Measurements from ENCODE around the gene SYT3.

SYT3 gene, protein sequence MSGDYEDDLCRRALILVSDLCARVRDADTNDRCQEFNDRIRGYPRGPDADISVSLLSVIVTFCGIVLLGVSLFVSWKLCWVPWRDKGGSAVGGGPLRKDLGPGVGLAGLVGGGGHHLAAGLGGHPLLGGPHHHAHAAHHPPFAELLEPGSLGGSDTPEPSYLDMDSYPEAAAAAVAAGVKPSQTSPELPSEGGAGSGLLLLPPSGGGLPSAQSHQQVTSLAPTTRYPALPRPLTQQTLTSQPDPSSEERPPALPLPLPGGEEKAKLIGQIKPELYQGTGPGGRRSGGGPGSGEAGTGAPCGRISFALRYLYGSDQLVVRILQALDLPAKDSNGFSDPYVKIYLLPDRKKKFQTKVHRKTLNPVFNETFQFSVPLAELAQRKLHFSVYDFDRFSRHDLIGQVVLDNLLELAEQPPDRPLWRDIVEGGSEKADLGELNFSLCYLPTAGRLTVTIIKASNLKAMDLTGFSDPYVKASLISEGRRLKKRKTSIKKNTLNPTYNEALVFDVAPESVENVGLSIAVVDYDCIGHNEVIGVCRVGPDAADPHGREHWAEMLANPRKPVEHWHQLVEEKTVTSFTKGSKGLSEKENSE

GRCh38 chr19:50639121-50640112 is at the start of gene SYT3:
TSS of gene SYT3 (minus strand) at chr19:50639881. CDS start at chr19:50637411, 2,470 bp downstream.
- peak in 54 of 56 donors; percentile 11 to 89 (median 50) for DNase-seq

DNA sequence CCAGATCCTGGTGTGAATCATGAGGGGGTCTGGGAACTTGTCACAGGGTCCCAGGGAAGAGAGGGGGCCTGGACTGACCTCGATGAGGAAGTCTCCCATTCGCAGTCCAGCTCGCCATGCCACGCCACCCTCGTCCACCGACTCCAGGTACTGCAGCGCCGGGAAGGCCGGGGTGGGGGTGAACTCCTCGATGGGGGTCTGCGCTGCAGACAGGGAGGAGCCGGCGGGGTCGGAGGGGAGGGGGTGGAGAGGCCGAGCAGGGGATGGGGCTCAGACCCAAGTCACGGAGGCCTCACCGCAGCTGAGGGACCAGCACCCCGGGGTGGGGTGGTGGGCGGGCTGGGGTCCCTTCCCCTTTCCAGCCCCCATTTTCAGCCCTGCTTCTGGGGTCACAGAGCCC is 49.1 kb upstream of the SYT3 start:
- no peak for DNase-seq

GRCh38 chr19:50686310-50687032 is 46.8 kb upstream of the SYT3 start:
- no peak for DNase-seq

DNA sequence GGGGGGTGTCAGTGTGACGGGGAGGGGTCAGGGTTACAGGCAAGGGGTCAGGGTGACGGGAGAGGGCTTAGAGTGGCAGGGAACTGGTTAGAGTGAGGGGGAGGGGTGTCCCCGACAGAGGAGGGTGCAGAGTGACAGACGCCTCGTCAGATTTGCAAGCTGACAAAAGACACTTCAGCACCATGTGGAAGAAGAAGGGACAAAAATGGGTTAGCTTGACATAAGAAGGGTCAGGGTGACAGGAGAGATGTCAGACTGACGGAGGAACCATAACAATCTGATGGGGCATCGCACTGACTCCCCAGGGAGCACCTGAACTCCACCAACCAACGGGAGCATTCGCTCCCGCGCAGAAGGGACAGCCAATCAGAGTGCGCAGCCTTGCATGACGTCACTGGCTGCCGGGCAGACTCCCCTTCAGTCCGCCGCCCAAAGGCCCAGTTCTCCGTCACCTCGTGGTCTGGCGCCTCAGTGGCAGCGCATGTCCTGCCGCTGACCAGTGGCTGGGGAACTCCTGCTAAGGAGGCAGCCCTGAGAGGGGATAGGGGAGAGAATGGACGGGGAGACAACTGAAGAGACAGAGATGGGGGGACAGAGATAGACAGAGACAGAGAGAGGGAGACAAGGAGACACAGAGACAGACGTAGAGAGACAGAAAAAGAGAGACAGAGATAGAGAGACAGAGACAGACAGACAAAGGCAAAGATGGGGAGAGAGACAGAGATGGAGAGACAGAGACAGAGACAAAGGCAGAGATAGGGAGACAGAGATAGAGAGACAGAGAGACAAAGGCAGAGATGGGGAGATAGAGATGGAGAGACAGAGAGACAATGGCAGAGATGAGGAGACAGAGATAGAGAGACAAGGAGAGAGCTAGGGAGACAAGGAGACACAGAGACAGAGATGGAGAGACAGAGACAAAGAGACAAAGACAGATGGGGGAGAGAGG is 39.8 kb upstream of the SYT3 start:
- DNase-seq: peak in 53 of 56 donors; percentile 2 to 85 (median 48)

- no peak for DNase-seq
Measured at GRCh38 chr19:50678323-50678722, 38.6 kb upstream of the SYT3 start.

GRCh38 chr19:50677636-50678035 is 38.0 kb upstream of the SYT3 start:
- DNase-seq: no peak

DNA sequence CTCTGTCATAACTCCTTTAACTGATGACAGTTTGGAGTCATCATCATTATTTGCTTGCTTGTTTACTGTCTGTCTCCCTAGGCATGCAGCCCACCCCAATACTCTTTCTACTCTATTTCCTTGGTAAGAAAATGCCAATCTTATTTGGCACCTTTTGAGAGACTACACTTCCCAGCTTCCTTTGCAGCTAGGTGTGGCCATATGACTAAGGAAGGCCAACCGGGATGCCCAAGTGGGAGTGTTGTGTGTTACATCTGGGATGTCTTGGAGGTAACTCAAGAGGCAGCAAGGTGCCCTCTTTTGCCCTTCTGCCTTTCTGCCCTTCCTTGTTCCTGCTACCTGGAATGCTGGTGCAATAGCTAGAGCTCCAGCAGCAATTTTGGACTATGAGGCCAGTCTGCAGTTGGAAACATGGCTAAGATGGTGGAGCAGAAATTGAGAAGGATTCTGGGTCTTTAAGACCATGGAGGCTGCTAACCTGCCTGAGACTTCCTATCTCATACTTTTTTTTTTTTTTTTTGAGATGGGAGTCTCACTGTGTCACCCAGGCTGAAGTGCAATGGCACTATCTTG is 37.0 kb upstream of the SYT3 start:
- DNase-seq: no peak

DNA sequence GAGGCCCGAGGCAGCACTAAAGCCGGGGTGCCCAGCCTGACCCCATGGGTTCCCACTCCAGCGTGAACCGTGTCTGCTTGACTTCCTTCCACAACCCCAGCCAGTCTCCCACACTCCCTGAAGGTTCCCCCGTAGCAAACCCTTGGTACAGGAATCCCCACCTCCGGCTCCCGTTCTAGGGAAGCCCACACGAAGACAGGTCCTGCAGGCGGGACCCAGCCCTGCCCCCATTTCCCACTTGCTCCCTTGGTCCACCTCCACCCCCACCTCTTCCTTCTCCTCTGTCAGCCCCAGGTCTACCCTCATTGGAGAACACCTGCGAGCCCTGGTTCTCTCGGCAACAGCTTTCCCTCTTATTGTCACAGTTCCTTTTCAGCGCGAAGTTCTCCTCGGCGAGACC is 33.4 kb upstream of the SYT3 start:
- no peak for DNase-seq

DNA sequence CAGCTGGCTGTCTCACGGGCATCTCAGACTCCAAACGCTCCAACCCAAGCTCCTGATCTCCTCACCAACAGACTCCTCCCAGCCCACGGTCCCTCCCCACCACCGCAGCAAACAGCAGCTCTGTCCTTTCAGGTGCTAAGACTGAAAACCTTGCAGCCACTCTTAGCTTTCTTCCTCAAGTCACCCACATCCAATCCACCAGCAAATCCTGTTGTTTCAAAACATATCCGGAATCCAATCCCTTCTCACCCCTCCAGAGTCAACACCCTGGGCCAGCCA is 30.4 kb upstream of the SYT3 start:
- no peak for DNase-seq

DNA sequence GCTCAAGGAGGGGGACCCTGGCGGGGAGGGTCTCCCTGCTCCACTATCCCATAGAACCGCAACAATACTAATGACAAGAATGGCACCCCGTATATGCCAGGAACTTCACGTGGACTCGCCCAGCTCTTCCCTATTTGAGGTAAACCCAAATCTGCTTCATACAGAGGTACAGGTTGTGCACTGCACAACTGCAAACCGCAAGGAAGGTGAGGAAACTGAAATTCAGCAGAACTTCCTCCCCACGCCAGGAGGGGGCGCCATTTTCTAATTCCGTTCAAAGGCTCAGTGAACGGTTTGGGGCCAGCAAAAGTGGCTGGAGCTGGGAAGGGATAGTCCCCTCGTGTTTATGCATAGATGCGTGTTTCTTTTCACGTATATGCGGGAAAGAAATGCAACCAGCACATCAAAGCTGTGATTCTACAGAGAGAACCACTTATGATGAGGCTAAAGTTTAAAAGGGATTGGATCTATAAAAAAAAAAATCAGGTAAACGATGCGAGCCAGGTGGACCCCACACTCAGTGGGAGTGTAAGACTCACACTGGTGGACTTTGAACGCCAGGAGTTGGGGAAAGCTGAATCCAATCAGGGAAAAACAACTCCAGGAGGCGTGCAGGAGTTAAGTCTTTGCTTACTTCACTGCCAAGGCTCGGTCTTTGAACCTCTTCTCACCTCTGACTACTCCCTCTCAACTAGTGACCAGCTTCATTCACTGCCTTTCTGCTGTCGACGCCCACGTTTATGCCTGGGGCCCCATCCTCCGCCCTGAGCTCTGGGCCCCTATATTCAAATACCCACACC is 29.8 kb upstream of the SYT3 start:
- DNase-seq: peak in 23 of 56 donors; percentile 2 to 50 (median 13)

GRCh38 chr19:50668879-50669278 is 29.2 kb upstream of the SYT3 start:
- DNase-seq: no peak

DNA sequence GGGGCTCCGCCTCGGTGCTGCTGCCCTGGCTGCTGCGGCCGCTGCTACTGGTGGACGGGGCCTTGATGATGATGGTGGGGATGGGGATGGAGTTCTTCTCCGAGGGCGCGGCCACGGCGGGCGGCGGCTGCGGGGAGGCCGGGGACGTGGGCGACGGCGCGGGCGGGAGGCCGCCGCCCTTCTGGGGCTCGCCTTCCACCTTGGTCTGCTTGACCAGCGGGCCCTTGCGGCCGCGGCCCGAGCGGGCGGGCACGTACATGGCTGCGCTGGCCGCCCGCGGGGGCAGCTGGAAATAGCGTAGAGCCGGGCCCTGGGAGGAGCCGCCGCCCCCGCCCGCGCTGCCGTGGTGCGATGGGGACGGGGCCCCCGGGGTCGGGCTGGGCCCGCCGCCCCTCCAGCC is 28.7 kb upstream of the SYT3 start:
- no peak for DNase-seq

GRCh38 chr19:50667759-50668231 is 28.1 kb upstream of the SYT3 start:
- DNase-seq: no peak

GRCh38 chr19:50667177-50667758 is 27.6 kb upstream of the SYT3 start:
- DNase-seq: no peak

- peak in 1 of 56 donors; percentile 12 for DNase-seq
Measured at GRCh38 chr19:50666346-50667176, 26.9 kb upstream of the SYT3 start.

DNA sequence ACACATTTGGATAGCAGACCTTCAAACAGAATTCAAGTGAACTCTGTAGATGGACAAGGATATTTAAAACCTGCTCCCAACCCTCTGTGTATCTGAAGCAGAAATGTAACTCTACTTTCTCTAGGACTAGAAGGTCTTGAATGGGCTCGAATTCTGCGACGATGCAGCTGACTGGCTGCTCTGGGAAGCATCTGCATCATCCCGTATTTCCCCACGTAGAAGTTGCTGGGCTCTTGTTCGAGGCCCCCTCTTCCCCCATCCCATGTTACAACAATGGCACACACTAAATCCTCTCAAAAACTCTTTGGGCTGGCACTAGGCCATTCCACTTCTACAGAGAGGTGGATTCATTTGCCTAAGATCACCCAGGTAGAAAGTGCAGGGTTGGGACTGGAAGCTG is 24.5 kb upstream of the SYT3 start:
- DNase-seq: no peak

DNA sequence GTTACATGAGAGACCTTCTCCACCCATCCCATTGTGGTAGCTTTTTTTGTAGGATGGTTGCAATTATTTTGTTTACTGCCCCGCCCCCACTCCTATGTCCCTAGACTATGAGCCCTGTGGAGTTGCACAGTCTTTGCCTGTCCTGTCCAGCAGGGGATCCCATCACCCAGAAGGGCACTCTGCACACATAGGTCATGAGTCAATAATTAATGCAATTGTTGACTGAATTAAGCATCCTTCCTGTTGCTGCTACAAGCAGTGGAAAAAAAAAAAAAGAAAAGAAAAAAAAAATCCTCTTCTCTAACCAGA is 23.8 kb upstream of the SYT3 start:
- DNase-seq: no peak

All from nucleus accumbens (tissue), 56 donors.